GM18870 (cell line): ENCODE data around the gene NME3.

Experiments
- ATAC-seq: cut with Tn5 transposase; IDR thresholded peaks from one replicate; pipeline ENCODE4 v1.9.1; 2021; ENCODE audit warnings: moderate library complexity; ENCODE audit not compliant: unreplicated experiment

NME3 gene

GRCh38 chr16:1794221-1794871 lies 23.0 kb upstream of the NME3 start:
- no peak for ATAC-seq

GRCh38 chr16:1793578-1794220 lies 22.4 kb upstream of the NME3 start, which contains the start of gene IGFALS:
IGFALS (minus strand) TSS chr16:1793705; CDS start chr16:1793652, 53 bp downstream.
- no peak for ATAC-seq

GRCh38 chr16:1792836-1793577 lies 21.7 kb upstream of the NME3 start:
- ATAC-seq = no peak

GRCh38 chr16:1791943-1792812 lies 20.8 kb upstream of the NME3 start:
- no peak for ATAC-seq

GRCh38 chr16:1791256-1791942 lies 20.1 kb upstream of the NME3 start:
- no peak for ATAC-seq

GRCh38 chr16:1790611-1791255 lies 19.4 kb upstream of the NME3 start:
- ATAC-seq = no peak

GRCh38 chr16:1790261-1790610 lies 18.9 kb upstream of the NME3 start:
- ATAC-seq = no peak

- no peak for ATAC-seq
Observed at GRCh38 chr16:1789643-1790045, 18.3 kb upstream of the NME3 start.

GRCh38 chr16:1788708-1789100 lies 17.4 kb upstream of the NME3 start:
- ATAC-seq = no peak

- no peak for ATAC-seq
Observed at GRCh38 chr16:1788095-1788707, 16.9 kb upstream of the NME3 start.

GRCh38 chr16:1787322-1788094 lies 16.2 kb upstream of the NME3 start:
- no peak for ATAC-seq

- ATAC-seq = no peak
Observed at GRCh38 chr16:1787056-1787321, 15.6 kb upstream of the NME3 start.

GRCh38 chr16:1786242-1787055 lies 15.1 kb upstream of the NME3 start:
- no peak for ATAC-seq

- no peak for ATAC-seq
Observed at GRCh38 chr16:1785846-1786170, 14.5 kb upstream of the NME3 start.

GRCh38 chr16:1784977-1785845 lies 13.9 kb upstream of the NME3 start:
- ATAC-seq = no peak

GRCh38 chr16:1782408-1783264 lies 11.3 kb upstream of the NME3 start, which contains the start of the genes NUBP2 and SPSB3:
NUBP2 (plus strand) TSS chr16:1782960; CDS start chr16:1783021, 61 bp downstream.
SPSB3 (minus strand) TSS chr16:1782571; CDS start chr16:1781483, 1,088 bp downstream.
- peak; percentile 83 for ATAC-seq
